ENCODE results near the gene PROSER1. TPM values are rescaled to one million over a fixed set of nuclear protein-coding genes. Genes with fewer than 3 reads are reported as not detected.

The PROSER1 gene
- total and polyA plus RNA-seq, 9 of the 15 experiments (the other 6 are each of a cell fraction or from before 2014, with no cell fraction given) = 9.2 to 36.2 (median 10.4) TPM

- FAIRE-seq (no peak), ATAC-seq (peak; percentile 28), DNase-seq (ENCODE audit: extremely low read depth in 1 of 4, low spot score in 3 of 4) (no peak)
- in situ Hi-C loops (cut with MboI) (no loop called here), intact Hi-C loops (cut with micrococcal nuclease) (no loop called here)
- BruUV-seq (replicated peaks) = no TSS peak
- peak overlapping the region; percentile 87; the same call in 1 of the 2 replicates for H3K4me2 ChIP-seq (ENCODE audit: insufficient read depth, low read length)
- CTCF ChIA-PET (ENCODE audit: low intra/inter-chr PET ratio) = no interaction called here
- no peaks in the 10 kb centered on the region for H3K9me1 ChIP-seq (ENCODE audit: control insufficient read depth, insufficient read depth, low read length)
- peaks cover 9% of the 10 kb centered on the region; the same call in 2 of the 3 replicates for H3K36me3 ChIP-seq (ENCODE audit: control insufficient read depth, insufficient read depth, low read length)
- POLR2A ChIA-PET = interaction anchor here (0.6 to 1.4 kb wide), 8 partner anchors 7 to 133 kb away, joined by 3 to 4 read pairs (median 3); no protein-coding TSS in a partner anchor
- peak overlapping the region; percentile 87 for H3K4me3 ChIP-seq
- peaks cover 9% of the 10 kb centered on the region; the same call in 1 of the 2 replicates for H4K20me1 ChIP-seq (replicated peaks; ENCODE audit: control insufficient read depth, insufficient read depth, low read length)
- no peaks in the 10 kb centered on the region for H3K9me3 ChIP-seq (replicated peaks; ENCODE audit: control insufficient read depth, insufficient read depth, low read depth, low read length)
- H2AFZ ChIP-seq (ENCODE audit: low read depth, low read length) = peak overlapping the region; percentile 99
- peaks cover 74% of the 10 kb centered on the region for H3K79me2 ChIP-seq (ENCODE audit: control insufficient read depth, insufficient read depth, low read length)
- peaks cover 7 to 11% of the 10 kb centered on the region in 2 experiments; a peak in 4 of 5 replicates for H3K4me1 ChIP-seq (replicated peaks in 1 of 2; ENCODE audit: control insufficient read depth in 2 of 2, insufficient read depth in 2 of 2, low read length in 2 of 2)
- H3K27ac ChIP-seq (ENCODE audit: extremely low read depth, low read depth, low read length) = peak overlapping the region; percentile 83
- no peaks in the 10 kb centered on the region for H3K27me3 ChIP-seq (ENCODE audit: control insufficient read depth in 2 of 2, insufficient read depth in 2 of 2, low read length in 2 of 2)
- peak overlapping the region; percentile 82 to 96 for H3K9ac ChIP-seq (ENCODE audit: insufficient read depth in 1 of 2, low read depth in 2 of 2, low read length in 2 of 2)
- WGBS (ENCODE audit: insufficient coverage, low coverage, missing lambda C conversion rate) = 0% methylated on average over 2 of the region's 39 CpGs
- TF ChIP-seq KDM4B (IDR thresholded peaks at IDR 0.05; ENCODE audit: borderline replicate concordance in 2 of 2, low read depth in 1 of 2) (0 out of 4 replicates have a peak, but pooled peaks of 1 of the 2 experiments have one; percentile 58), SAP30 (IDR thresholded peaks at IDR 0.05; ENCODE audit: borderline replicate concordance, insufficient read depth, low read depth, low read length, poor library complexity, severe bottlenecking) (peak; percentile 41), ZNF41 (CRISPR knock-in tag; conservative IDR thresholded peaks at IDR 0.05) (no peak), THRA (IDR thresholded peaks at IDR 0.05) (no peak), ATF3 (IDR thresholded peaks at IDR 0.05) (no peak), ATF3 (CRISPR knock-in tag; conservative IDR thresholded peaks at IDR 0.05) (no peak), CCNT2 (IDR thresholded peaks at IDR 0.05; ENCODE audit: borderline replicate concordance, extremely low read depth, insufficient read length, low read depth, low read length) (peak; percentile 64), SIN3B (IDR thresholded peaks at IDR 0.05; ENCODE audit: low read depth) (no peak), ZNF277 (CRISPR knock-in tag; IDR thresholded peaks at IDR 0.05; ENCODE audit: borderline replicate concordance) (no peak)
Observed at GRCh38 chr13:39037410-39037879, 444 bp downstream of the PROSER1 start.
